Stimulated activated CD4-positive, alpha-beta T cell treated with anti-CD3 and anti-CD28 coated beads, Interleukin-2, amount 100 ng/mL, for 24 hours (primary cell): Measurements from ENCODE around the gene ADCY1.
"Not testable (repeated sequence)": the region's sequence is repeated elsewhere in the genome, so short reads cannot be mapped to it uniquely, and the experiment has no call there.

Source experiments
- DNase-seq, 2 donors: peaks; one replicate each; pipeline ENCODE4 v3.0.0-alpha.2; 2020

The ADCY1 gene

GRCh38 chr7:45715471-45716352 is 141.5 kb downstream of the ADCY1 start:
- no peak for DNase-seq

GRCh38 chr7:45716380-45717203 is 142.4 kb downstream of the ADCY1 start:
- DNase-seq, result no peak

- no peak for DNase-seq
Measured at GRCh38 chr7:45717537-45718235, 143.5 kb downstream of the ADCY1 start.

GRCh38 chr7:45718464-45719330 is 144.5 kb downstream of the ADCY1 start:
- no peak for DNase-seq

- DNase-seq, result no peak
Measured at GRCh38 chr7:45720989-45721388, 146.8 kb downstream of the ADCY1 start.

GRCh38 chr7:45721686-45722598 is 147.8 kb downstream of the ADCY1 start:
- DNase-seq, result no peak

- not testable (repeated sequence) for DNase-seq
Measured at GRCh38 chr7:45725231-45725630, 151.1 kb downstream of the ADCY1 start.

GRCh38 chr7:45726883-45727282 is 152.7 kb downstream of the ADCY1 start:
- no peak for DNase-seq

- not testable (repeated sequence) for DNase-seq
Measured at GRCh38 chr7:45731692-45732443, 157.7 kb downstream of the ADCY1 start.

GRCh38 chr7:45738920-45739319 is 164.8 kb downstream of the ADCY1 start:
- DNase-seq, result not testable (repeated sequence)

- not testable (repeated sequence) for DNase-seq
Measured at GRCh38 chr7:45740573-45740972, 166.4 kb downstream of the ADCY1 start.

GRCh38 chr7:45748976-45749375 is 174.8 kb downstream of the ADCY1 start:
- DNase-seq, result not testable (repeated sequence)

GRCh38 chr7:45751352-45751751 is 177.2 kb downstream of the ADCY1 start:
- DNase-seq, result not testable (repeated sequence)

GRCh38 chr7:45756333-45756732 is 182.2 kb downstream of the ADCY1 start:
- DNase-seq, result not testable (repeated sequence)

GRCh38 chr7:45756757-45757156 is 182.6 kb downstream of the ADCY1 start:
- DNase-seq, result not testable (repeated sequence)

GRCh38 chr7:45759464-45759863 is 185.3 kb downstream of the ADCY1 start:
- not testable (repeated sequence) for DNase-seq

- DNase-seq, result not testable (repeated sequence)
Measured at GRCh38 chr7:45761545-45762205, 187.5 kb downstream of the ADCY1 start.

- not testable (repeated sequence) for DNase-seq
Measured at GRCh38 chr7:45762225-45762994, 188.2 kb downstream of the ADCY1 start.
